ENCODE data around the gene XRCC1. TPM values are rescaled to one million over a fixed set of nuclear protein-coding genes. Genes with fewer than 3 reads are reported as not detected.

Gene XRCC1
- total and polyA plus RNA-seq, 2 of the 8 experiments (the other 6 are each of a cell fraction or from before 2014, with no cell fraction given), result 42.5 to 44.4 TPM

DNA sequence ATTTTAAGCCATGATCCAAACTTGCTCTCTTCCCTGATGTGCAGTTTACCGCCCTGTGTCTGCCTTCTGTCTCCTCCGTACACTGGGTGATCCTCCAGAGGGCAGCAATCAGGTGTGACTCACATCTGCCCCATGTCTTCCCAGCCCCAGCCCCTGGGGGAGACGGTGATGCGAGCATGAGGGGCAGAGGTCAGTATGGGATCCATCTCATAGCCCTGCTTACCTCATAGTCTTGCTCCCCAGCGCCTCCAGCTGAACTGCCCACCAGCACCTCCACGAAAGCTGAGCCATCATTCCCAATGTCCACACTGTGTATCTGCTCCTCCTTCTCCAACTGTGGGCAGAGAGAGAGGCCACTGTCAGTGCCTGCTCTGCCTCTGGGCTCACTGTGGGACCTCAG lies 14.6 kb downstream of the XRCC1 start (continued):
- TF ChIP-seq, protein P1, sequence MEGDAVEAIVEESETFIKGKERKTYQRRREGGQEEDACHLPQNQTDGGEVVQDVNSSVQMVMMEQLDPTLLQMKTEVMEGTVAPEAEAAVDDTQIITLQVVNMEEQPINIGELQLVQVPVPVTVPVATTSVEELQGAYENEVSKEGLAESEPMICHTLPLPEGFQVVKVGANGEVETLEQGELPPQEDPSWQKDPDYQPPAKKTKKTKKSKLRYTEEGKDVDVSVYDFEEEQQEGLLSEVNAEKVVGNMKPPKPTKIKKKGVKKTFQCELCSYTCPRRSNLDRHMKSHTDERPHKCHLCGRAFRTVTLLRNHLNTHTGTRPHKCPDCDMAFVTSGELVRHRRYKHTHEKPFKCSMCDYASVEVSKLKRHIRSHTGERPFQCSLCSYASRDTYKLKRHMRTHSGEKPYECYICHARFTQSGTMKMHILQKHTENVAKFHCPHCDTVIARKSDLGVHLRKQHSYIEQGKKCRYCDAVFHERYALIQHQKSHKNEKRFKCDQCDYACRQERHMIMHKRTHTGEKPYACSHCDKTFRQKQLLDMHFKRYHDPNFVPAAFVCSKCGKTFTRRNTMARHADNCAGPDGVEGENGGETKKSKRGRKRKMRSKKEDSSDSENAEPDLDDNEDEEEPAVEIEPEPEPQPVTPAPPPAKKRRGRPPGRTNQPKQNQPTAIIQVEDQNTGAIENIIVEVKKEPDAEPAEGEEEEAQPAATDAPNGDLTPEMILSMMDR (IDR thresholded peaks at IDR 0.05; ENCODE audit: control extremely low read depth in 1 of 3, insufficient read depth in 1 of 3, low read depth in 1 of 3, low read length in 3 of 3), result peak; percentile 32 to 47 (median 39)
- TF ChIP-seq, protein P2, sequence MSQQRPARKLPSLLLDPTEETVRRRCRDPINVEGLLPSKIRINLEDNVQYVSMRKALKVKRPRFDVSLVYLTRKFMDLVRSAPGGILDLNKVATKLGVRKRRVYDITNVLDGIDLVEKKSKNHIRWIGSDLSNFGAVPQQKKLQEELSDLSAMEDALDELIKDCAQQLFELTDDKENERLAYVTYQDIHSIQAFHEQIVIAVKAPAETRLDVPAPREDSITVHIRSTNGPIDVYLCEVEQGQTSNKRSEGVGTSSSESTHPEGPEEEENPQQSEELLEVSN (IDR thresholded peaks at IDR 0.05), result no peak
- TF ChIP-seq SUZ12 (IDR thresholded peaks at IDR 0.05; ENCODE audit: low read length), result no peak
- TF ChIP-seq TCF12 (IDR thresholded peaks at IDR 0.05; ENCODE audit: low read depth, low read length), result no peak
